ENCODE results near the gene PPTC7.

GRCh38 chr12:110591451-110592051 lies 8.4 kb upstream of the PPTC7 start:
- TF ChIP-seq CTCF (IDR thresholded peaks at IDR 0.05) = no peak
- TF ChIP-seq POLR2A (IDR thresholded peaks at IDR 0.05) = no peak
